ENCODE results near the gene HDAC9. TPM values are rescaled to one million over a fixed set of nuclear protein-coding genes. Genes with fewer than 3 reads are reported as not detected.

Gene HDAC9
- total RNA-seq, 4 donors from 2014 or later, result 3.0 to 14.0 (median 5.6) TPM

DNA sequence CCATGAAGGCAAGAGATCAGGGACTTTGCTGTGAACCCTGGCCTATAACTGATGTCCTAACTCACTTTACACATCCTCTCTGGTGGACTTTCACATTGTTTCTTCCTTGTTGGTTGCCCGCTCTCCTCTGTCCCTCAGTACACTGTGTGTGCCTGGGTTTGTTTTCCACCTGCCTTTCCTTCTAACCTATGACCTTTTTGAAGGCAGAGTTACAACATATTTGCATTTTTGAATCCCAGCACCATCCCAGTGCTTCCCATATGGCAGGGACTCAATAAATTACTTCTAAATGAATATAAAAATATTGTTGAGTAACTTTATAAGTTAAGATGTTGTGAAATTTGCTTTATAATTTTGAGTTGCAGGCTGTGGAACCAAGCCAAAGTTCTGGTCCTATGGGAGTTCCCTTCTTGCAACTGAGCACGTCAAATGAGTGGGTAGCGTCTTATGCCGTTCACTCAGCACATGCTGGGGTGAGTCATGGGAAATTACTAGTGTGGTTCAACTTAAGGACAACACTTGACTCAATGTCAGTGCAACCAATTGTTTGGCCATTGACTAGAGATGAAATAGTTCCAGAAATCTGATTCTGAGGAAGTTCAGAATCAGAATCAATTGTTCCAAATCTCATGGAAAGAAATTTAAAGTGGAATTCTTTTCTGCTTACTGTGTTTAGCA, 370.9 kb downstream of the HDAC9 start:
- intact Hi-C loops (cut with DNase I; ENCODE audit: low total_unique reads) (no loop called here), in situ Hi-C loops (cut with MboI; ENCODE audit: low sequenced_read_pairs in 4 of 4) (no loop called here)
- TF ChIP-seq POLR2A (IDR thresholded peaks at IDR 0.05) (no peak), CTCF (IDR thresholded peaks at IDR 0.05 in 4 of 5, conservative IDR thresholded peaks at IDR 0.05 in 1 of 5) (no peak)
- Histone ChIP-seq H3K4me3 (no peak overlapping the region), H3K36me3 (no peaks in the 10 kb centered on the region), H3K27ac (peak overlapping the region in 3 of 4 donors; percentile 22 to 62 (median 45)), H3K9me3 (no peaks in the 10 kb centered on the region), H3K4me1 (peaks cover 0 to 6% of the 10 kb centered on the region in 2 donors), H3K27me3 (no peaks in the 10 kb centered on the region)
- DNase-seq, result peak; percentile 66 to 74
- peak; percentile 98 for ATAC-seq

GRCh38 chr7:18872344-18872743, 376.8 kb downstream of the HDAC9 start:
- TF ChIP-seq CTCF (IDR thresholded peaks at IDR 0.05 in 4 of 5, conservative IDR thresholded peaks at IDR 0.05 in 1 of 5) (no peak), POLR2A (IDR thresholded peaks at IDR 0.05) (no peak)
- no peaks in the 10 kb centered on the region for H3K36me3 ChIP-seq
- no peaks in the 10 kb centered on the region for H3K9me3 ChIP-seq
- in situ Hi-C loops (cut with MboI; ENCODE audit: low sequenced_read_pairs in 4 of 4) (no loop called here), intact Hi-C loops (cut with DNase I; ENCODE audit: low total_unique reads) (no loop called here)
- DNase-seq (no peak), ATAC-seq (no peak)
- H3K4me3 ChIP-seq, result no peak overlapping the region
- no peaks in the 10 kb centered on the region for H3K27me3 ChIP-seq
- no peaks in the 10 kb centered on the region for H3K4me1 ChIP-seq
- H3K27ac ChIP-seq, result no peak overlapping the region

DNA sequence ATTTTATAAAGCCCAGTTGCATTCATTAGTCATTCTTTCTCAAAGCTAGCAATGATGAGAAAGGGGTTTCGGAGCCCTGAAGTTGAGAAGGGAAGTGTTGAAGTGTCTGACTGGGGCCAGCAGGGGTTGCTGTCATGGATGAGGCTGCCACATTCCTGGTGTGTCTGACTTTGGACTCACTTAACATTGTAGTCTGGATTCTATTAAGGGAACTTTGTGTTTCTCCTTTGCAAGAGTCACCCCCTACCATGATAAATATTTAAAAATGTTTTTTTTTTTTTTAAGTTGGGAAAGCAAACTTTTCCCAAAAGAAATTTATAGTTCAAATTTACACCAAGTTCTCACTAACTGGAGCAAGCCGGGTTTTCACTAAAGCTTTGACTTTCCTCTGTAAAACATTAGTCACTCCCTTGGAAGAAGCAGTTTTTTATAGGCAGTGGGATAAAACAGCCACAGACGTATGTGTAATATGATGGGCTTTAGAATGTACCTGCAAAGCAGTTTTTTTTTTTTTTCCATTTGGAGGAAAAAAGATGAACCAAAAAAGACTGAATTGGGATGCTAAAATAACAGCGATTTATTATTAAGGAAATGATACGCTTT, 378.3 kb downstream of the HDAC9 start:
- no peaks in the 10 kb centered on the region for H3K9me3 ChIP-seq
- intact Hi-C loops (cut with DNase I; ENCODE audit: low total_unique reads), result no loop called here
- TF ChIP-seq CTCF (IDR thresholded peaks at IDR 0.05 in 4 of 5, conservative IDR thresholded peaks at IDR 0.05 in 1 of 5) (no peak), POLR2A (IDR thresholded peaks at IDR 0.05) (no peak)

DNA sequence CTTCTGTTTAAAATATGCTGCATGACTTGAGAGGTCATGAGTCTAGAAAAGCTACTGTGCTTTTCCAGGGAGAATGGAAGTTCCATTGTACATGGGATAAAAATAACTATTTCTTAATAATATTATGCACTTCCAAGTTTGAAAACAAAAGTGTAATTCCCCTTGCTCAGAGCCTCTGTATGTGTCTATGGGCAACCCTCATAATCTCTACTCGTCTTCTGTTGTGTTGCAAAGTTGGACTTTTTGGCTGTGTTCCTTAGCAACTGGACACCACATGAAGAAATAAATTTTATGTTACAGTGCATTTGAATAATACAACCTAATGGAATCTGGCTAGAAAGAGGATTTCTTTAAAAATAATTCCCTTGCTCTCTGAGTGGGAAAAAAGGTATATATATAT, 379.3 kb downstream of the HDAC9 start:
- Histone ChIP-seq H3K36me3 (no peaks in the 10 kb centered on the region), H3K9me3 (no peaks in the 10 kb centered on the region), H3K4me1 (no peaks in the 10 kb centered on the region), H3K27ac (no peak overlapping the region), H3K4me3 (no peak overlapping the region), H3K27me3 (no peaks in the 10 kb centered on the region)
- DNase-seq (no peak), ATAC-seq (no peak)
- TF ChIP-seq CTCF (IDR thresholded peaks at IDR 0.05 in 4 of 5, conservative IDR thresholded peaks at IDR 0.05 in 1 of 5) (no peak), POLR2A (IDR thresholded peaks at IDR 0.05) (no peak)
- intact Hi-C loops (cut with DNase I; ENCODE audit: low total_unique reads) (no loop called here), in situ Hi-C loops (cut with MboI; ENCODE audit: low sequenced_read_pairs in 4 of 4) (no loop called here)

More for the DNA sequence above, 378.3 kb downstream of the HDAC9 start:
- ATAC-seq, result no peak
- Histone ChIP-seq H3K27me3 (no peaks in the 10 kb centered on the region), H3K4me3 (no peak overlapping the region), H3K4me1 (no peaks in the 10 kb centered on the region), H3K36me3 (no peaks in the 10 kb centered on the region), H3K27ac (no peak overlapping the region)
- no peak for DNase-seq
- in situ Hi-C loops (cut with MboI; ENCODE audit: low sequenced_read_pairs in 4 of 4), result no loop called here
